Effector CD4-positive, alpha-beta T cell (primary cell): ENCODE data around the gene C1orf52.
"Not testable (repeated sequence)": the region's sequence is repeated elsewhere in the genome, so short reads cannot be mapped to it uniquely, and the experiment has no call there.

ENCODE experiments used
- DNase-seq: peaks from one replicate; pipeline ENCODE4 v3.0.0-alpha.2; 2020

The C1orf52 gene

GRCh38 chr1:85277802-85278201 lies 18.3 kb upstream of the C1orf52 start:
- no peak for DNase-seq

- DNase-seq = no peak
These were observed 17.6 kb upstream of the C1orf52 start for GRCh38 chr1:85276978-85277639.

- peak; percentile 96 for DNase-seq
These were observed 16.9 kb upstream of the C1orf52 start, which contains the start of gene BCL10 for GRCh38 chr1:85276215-85276977. BCL10 (minus strand) TSS chr1:85276632; CDS start chr1:85276352, 280 bp downstream.

- peak; percentile 25 for DNase-seq
These were observed 16.3 kb upstream of the C1orf52 start for GRCh38 chr1:85275701-85276214.

GRCh38 chr1:85274969-85275453 lies 15.5 kb upstream of the C1orf52 start:
- no peak for DNase-seq

- DNase-seq = no peak
These were observed 13.9 kb upstream of the C1orf52 start for GRCh38 chr1:85273397-85273796.

GRCh38 chr1:85268801-85269585 lies 9.5 kb upstream of the C1orf52 start:
- DNase-seq = no peak

GRCh38 chr1:85267313-85267712 lies 7.9 kb upstream of the C1orf52 start:
- DNase-seq = no peak

- DNase-seq = no peak
These were observed 4.7 kb upstream of the C1orf52 start for GRCh38 chr1:85264150-85264549.

- DNase-seq = no peak
These were observed 3.5 kb upstream of the C1orf52 start for GRCh38 chr1:85262985-85263384.

GRCh38 chr1:85259912-85260274 lies 431 bp upstream of the C1orf52 start:
- no peak for DNase-seq

GRCh38 chr1:85258536-85259117 lies 835 bp downstream of the C1orf52 start:
- DNase-seq = no peak

GRCh38 chr1:85249042-85249441 lies 10.4 kb downstream of the C1orf52 start:
- not testable (repeated sequence) for DNase-seq

GRCh38 chr1:85245891-85246290 lies 13.6 kb downstream of the C1orf52 start:
- DNase-seq = no peak

GRCh38 chr1:85245456-85245855 lies 14.0 kb downstream of the C1orf52 start:
- DNase-seq = no peak

GRCh38 chr1:85244271-85245061 lies 15.0 kb downstream of the C1orf52 start:
- DNase-seq = no peak

- no peak for DNase-seq
These were observed 16.1 kb downstream of the C1orf52 start for GRCh38 chr1:85243372-85243771.

GRCh38 chr1:85240643-85241042 lies 18.8 kb downstream of the C1orf52 start:
- no peak for DNase-seq

- DNase-seq = no peak
These were observed 19.3 kb downstream of the C1orf52 start for GRCh38 chr1:85240174-85240601.

GRCh38 chr1:85237613-85238012 lies 21.8 kb downstream of the C1orf52 start:
- DNase-seq = no peak

GRCh38 chr1:85230305-85230977 lies 29.0 kb downstream of the C1orf52 start:
- no peak for DNase-seq
